Neural cell (in vitro differentiated cells): ENCODE data around the gene ERC2. TPM values are rescaled to one million over a fixed set of nuclear protein-coding genes. Genes with fewer than 3 reads are reported as not detected.

Source experiments
- H2AFZ ChIP-seq: fragments of 200-600, 300-800 bp; sonication (generic), shearing (Covaris generic); 2 replicates; pipeline ENCODE4 v1.6.0; 2014; ENCODE audit warnings: low read depth, mild to moderate bottlenecking, antibody characterized with exemption, low read length, moderate library complexity
- H3F3A ChIP-seq: fragments of 200-600 bp; shearing (Covaris generic); 2 replicates; pipeline ENCODE4 v1.6.1; 2016; ENCODE audit warnings: mild to moderate bottlenecking, moderate library complexity, mixed read lengths, antibody characterized with exemption, low read length; ENCODE audit not compliant: insufficient read depth, poor library complexity, severe bottlenecking
- H3K27ac ChIP-seq: fragments of 200-600, 300-800 bp; sonication (generic), shearing (Covaris generic); 2 replicates; pipeline ENCODE4 v1.5.1; 2014; ENCODE audit warnings: mild to moderate bottlenecking, low read length, moderate library complexity
- H3K27me3 ChIP-seq: fragments of 300-800, 200-600 bp; sonication (generic), shearing (Covaris generic); 2 replicates; pipeline ENCODE4 v1.6.0; 2014; ENCODE audit warnings: mild to moderate bottlenecking, low read depth, low read length, moderate library complexity; ENCODE audit not compliant: insufficient read depth
- H3K36me3 ChIP-seq: fragments of 300-800, 200-600 bp; sonication (generic), shearing (Covaris generic); 2 replicates; pipeline ENCODE4 v1.5.1; 2014; ENCODE audit warnings: mild to moderate bottlenecking, antibody characterized with exemption, low read length, moderate library complexity; ENCODE audit not compliant: insufficient read depth
- H3K4me2 ChIP-seq: fragments of 300-800, 200-600 bp; sonication (generic), shearing (Covaris generic); 2 replicates; pipeline ENCODE4 v1.6.0; 2014; ENCODE audit warnings: mild to moderate bottlenecking, low read length
- H3K4me3 ChIP-seq: fragments of 300-800, 200-600 bp; sonication (generic), shearing (Covaris generic); 2 replicates; pipeline ENCODE4 v1.5.1; 2014; ENCODE audit warnings: mild to moderate bottlenecking, low read length, moderate library complexity
- H3K79me2 ChIP-seq: fragments of 200-600 bp; shearing (Covaris generic); replicated peaks from 2 replicates; pipeline ENCODE4 v1.6.0; 2014; ENCODE audit warnings: mild to moderate bottlenecking, low read length, moderate library complexity; ENCODE audit not compliant: insufficient read depth
- H3K9ac ChIP-seq: fragments of 300-800, 200-600 bp; sonication (generic), shearing (Covaris generic); 2 replicates; pipeline ENCODE4 v1.6.1; 2016; ENCODE audit warnings: mild to moderate bottlenecking, low read length, mixed read lengths
- H3K9me2 ChIP-seq: fragments of 200-600 bp; shearing (Covaris generic); 2 replicates; pipeline ENCODE4 v1.6.1; 2016; ENCODE audit warnings: mild to moderate bottlenecking, low read length, mixed read lengths; ENCODE audit not compliant: insufficient read depth
- H3K9me3 ChIP-seq: fragments of 200-600, 300-800 bp; sonication (generic), shearing (Covaris generic); 2 replicates; pipeline ENCODE4 v1.6.1; 2016; ENCODE audit warnings: mild to moderate bottlenecking, mixed run types, low read length, moderate library complexity, mixed read lengths
- H4K20me1 ChIP-seq: fragments of 200-600 bp; shearing (Covaris generic); 2 replicates; pipeline ENCODE4 v1.6.1; 2016; ENCODE audit warnings: mild to moderate bottlenecking, mixed run types; ENCODE audit not compliant: insufficient read depth
- CTCF ChIP-seq: fragments of 450-650 bp; IDR thresholded peaks from 2 replicates; pipeline ENCODE4 v1.5.1; 2014; ENCODE audit warnings: antibody characterized with exemption, mild to moderate bottlenecking, moderate library complexity; ENCODE audit not compliant: poor library complexity, severe bottlenecking
- EP300 ChIP-seq: fragments of 450-650 bp; conservative IDR thresholded peaks from 2 replicates; pipeline ENCODE4 v1.6.1; 2014; ENCODE audit warnings: antibody characterized with exemption, mild to moderate bottlenecking, moderate library complexity; ENCODE audit not compliant: poor library complexity, severe bottlenecking
- EZH2 ChIP-seq: fragments of 200-600, 300-800 bp; shearing (Covaris generic), sonication (generic); IDR thresholded peaks from 2 replicates; pipeline ENCODE4 v1.6.1; 2014; ENCODE audit warnings: antibody characterized with exemption, low read length, borderline replicate concordance, mild to moderate bottlenecking; ENCODE audit not compliant: insufficient read depth, poor library complexity, severe bottlenecking
- MXI1 ChIP-seq: fragments of 450-650 bp; conservative IDR thresholded peaks from 2 replicates; pipeline ENCODE4 v1.6.1; 2014; ENCODE audit warnings: antibody characterized with exemption, mild to moderate bottlenecking; ENCODE audit not compliant: poor library complexity, severe bottlenecking
- POLR2AphosphoS5 ChIP-seq: IDR thresholded peaks from 2 replicates; pipeline ENCODE4 v1.6.1; 2012
- RAD21 ChIP-seq: fragments of 450-650 bp; conservative IDR thresholded peaks from 2 replicates; pipeline ENCODE4 v1.6.1; 2014; ENCODE audit warnings: antibody characterized with exemption, mild to moderate bottlenecking, moderate library complexity
- REST ChIP-seq: IDR thresholded peaks from 2 replicates; pipeline ENCODE4 v1.6.1; 2012; ENCODE audit warnings: borderline replicate concordance
- SMC3 ChIP-seq: fragments of 450-650 bp; conservative IDR thresholded peaks from 2 replicates; pipeline ENCODE4 v1.6.1; 2014; ENCODE audit warnings: antibody characterized with exemption, mild to moderate bottlenecking, moderate library complexity; ENCODE audit not compliant: poor library complexity
- TAF1 ChIP-seq: IDR thresholded peaks from 2 replicates; pipeline ENCODE4 v1.6.1; 2012; ENCODE audit warnings: low read depth
- polyA minus RNA-seq: library from RNA; depleted of rRNA, polyadenylated mRNA; stranded (reverse); fragments of >200 nt; gene quantifications from 2 replicates; pipeline ENCODE4 v1.2.3, GENCODE V29; 2014
- polyA plus RNA-seq: library from polyadenylated mRNA; depleted of rRNA; stranded (reverse); fragments of >200 nt; gene quantifications from 2 replicates; pipeline ENCODE4 v1.2.3, GENCODE V29; 2014

ERC2 gene
- polyA plus RNA-seq (57.5 and 60.4 TPM in 2 replicates), polyA minus RNA-seq (96.2 and 141 TPM in 2 replicates)

- H3K27ac ChIP-seq, result peak within 1 kb of the TSS; percentile 64
- H3K4me3 ChIP-seq, result peak within 1 kb of the TSS; percentile 86
These were observed at the start of gene ERC2 for GRCh38 chr3:56468184-56469106. TSS of gene ERC2 (minus strand) at chr3:56468467.

More at GRCh38 chr3:56468184-56469106, at the start of gene ERC2:
- Histone ChIP-seq H3K9me3 (no peaks in the 10 kb centered on the region), H4K20me1 (no peaks in the 10 kb centered on the region), H3K36me3 (no peaks in the 10 kb centered on the region), H3K4me2 (peak within 1 kb of the TSS; percentile 3), H3K79me2 (peaks cover 15% of the 10 kb centered on the region), H3K27me3 (no peaks in the 10 kb centered on the region), H2AFZ (peak within 1 kb of the TSS; percentile 52), H3K9me2 (no peaks in the 10 kb centered on the region), H3K9ac (peak within 1 kb of the TSS; percentile 85), H3F3A (no peaks in the 10 kb centered on the region)
- peak; percentile 70 for TF ChIP-seq SMC3
- TF ChIP-seq REST, result peak; percentile 69
- TF ChIP-seq POLR2AphosphoS5, result no peak
- no peak for TF ChIP-seq EP300
- no peak for TF ChIP-seq EZH2
- peak; percentile 52 for TF ChIP-seq RAD21
- TF ChIP-seq TAF1, result no peak
- TF ChIP-seq CTCF, result peak; percentile 82
- TF ChIP-seq MXI1, result peak; percentile 77
